Lung microvascular endothelial cell (primary cell): ENCODE data around the gene SAMD5. TPM values are rescaled to one million over a fixed set of nuclear protein-coding genes. Genes with fewer than 3 reads are reported as not detected.

Experiments used
- DNase-seq, 2 donors: peaks; one replicate each; pipeline versions ENCODE4 v3.0.0 to v3.0.0-alpha.2; 2010; ENCODE audit warnings: low read depth in 2 of 2
- total RNA-seq: library from RNA; depleted of rRNA; stranded (reverse); fragments of >200 nt; gene quantifications from 2 replicates; pipeline ENCODE4 v1.2.1, GENCODE V29; 2014

Gene SAMD5
- total RNA-seq, 1 donor from 2014 or later, result 0.40 TPM

DNA sequence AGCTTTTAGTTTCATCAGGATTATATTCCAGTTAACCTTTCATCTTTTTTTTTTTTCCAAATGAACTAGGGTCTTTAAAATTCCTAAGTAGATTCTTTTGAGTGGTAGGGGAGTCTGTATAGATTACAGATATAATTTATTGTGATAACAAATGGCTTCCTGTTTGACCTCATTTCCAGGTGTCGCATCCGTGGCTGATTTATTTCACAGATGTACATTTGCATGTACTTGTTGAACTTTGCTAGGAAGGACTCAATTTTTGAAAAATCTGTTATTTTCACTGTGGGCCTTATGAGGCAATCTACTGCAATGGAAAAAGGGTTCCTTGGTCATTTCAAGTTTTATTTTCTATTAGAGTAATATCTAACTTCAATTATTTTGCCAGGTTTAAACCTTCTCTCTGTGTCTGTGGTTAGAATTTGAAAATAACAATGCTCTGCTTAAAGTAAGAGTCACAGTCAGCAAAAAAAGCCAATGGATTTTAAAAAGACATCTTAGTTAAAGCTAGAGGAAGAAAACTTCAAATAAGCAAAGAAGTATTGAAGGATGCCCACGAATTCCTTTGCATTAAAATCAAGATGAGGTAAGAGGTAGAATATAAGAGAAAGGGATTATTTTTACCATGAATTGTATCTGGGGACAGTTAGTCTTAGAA is 57.9 kb downstream of the SAMD5 start:
- peak in 1 of 2 donors; percentile 10 for DNase-seq

DNA sequence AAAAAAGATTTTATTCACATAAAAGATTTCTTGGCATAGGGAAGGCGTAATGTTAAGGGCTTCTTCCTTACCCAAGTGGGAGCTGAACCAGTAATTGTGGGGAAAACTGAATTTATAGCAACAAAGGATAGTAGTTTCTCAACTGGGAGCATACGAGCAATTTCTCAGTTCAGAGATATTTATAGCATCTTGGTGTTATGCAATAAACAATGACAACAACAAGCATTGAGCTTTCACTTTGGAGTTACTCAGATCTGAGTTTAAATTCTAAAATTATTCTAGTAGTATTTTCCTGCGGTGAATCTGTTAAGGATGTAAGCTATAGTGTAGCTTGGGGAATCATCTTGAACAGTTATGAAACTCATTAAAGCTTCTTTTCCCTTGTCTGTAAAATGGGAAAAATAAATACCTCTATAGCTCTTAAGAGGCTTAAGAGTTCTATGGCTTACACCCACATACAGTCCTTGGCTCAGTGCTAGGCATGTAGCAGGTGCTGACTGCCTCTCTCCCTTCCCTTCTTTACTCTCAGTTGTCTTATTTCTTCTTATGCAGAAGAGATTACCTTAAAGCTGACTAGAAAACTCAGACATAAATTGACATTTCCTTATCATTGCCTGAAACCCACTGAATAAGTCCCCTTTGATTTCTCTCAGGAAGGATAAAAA is 58.8 kb downstream of the SAMD5 start:
- DNase-seq, result no peak

DNA sequence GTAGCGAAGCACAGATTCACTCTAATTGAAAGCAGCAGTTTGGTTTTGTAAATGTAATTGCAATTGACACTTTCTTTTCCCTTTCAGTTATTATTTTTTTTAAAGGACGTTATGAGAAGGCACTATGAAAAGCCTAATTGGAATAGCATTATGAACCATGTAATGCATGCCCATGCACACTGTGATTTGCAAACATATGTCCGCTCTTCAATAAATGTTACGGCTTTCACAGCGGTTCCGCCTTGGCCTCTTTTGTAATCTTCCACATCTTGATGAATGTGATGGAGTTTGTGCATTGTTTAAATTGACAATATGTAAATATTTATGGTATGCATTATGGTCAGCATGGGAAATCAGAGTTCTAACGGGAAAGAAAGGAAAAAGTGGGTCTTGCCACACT is 61.3 kb downstream of the SAMD5 start:
- no peak for DNase-seq

- no peak for DNase-seq
Observed at GRCh38 chr6:147570681-147571080, 62.2 kb downstream of the SAMD5 start.

DNA sequence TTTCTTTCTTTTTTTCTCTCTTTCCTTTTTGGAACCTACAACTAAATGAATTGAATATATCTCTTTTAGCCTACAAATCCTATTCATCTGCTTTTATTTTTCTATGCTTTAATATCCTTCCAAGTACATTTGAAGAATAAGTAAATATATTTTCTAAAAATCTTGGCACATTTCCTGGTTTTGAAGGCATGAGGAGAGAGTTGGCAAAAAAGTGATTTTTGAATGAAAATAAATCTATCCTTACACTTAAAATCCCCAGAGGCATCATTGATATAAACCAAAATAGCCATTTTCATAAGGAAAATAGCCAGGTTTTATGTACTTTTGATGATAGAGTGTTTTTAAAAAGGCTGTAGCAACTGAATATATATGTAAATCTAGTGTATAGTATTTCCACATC is 69.0 kb downstream of the SAMD5 start:
- no peak for DNase-seq

DNA sequence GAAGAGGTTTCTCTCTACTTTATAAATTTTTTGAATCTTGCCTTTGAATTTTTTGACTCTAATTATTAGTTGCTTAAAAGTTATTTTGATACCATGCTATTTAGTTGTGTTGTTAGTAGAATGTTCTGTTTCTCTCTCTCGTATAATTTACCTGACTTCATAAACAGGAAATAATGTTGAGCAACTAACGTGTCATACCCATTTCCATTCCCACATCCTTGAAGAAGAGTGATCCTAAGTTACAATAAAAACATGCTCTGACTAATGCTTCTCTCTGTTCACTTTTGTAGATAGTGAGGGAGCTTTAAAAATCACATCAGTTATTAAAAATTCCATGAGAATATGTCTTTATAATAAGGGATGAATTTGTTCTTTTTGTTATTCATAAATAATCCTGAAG is 69.7 kb downstream of the SAMD5 start:
- peak in 1 of 2 donors; percentile 2 for DNase-seq

GRCh38 chr6:147578883-147579282 is 70.4 kb downstream of the SAMD5 start:
- DNase-seq, result no peak

GRCh38 chr6:147579667-147580066 is 71.2 kb downstream of the SAMD5 start:
- no peak for DNase-seq

DNA sequence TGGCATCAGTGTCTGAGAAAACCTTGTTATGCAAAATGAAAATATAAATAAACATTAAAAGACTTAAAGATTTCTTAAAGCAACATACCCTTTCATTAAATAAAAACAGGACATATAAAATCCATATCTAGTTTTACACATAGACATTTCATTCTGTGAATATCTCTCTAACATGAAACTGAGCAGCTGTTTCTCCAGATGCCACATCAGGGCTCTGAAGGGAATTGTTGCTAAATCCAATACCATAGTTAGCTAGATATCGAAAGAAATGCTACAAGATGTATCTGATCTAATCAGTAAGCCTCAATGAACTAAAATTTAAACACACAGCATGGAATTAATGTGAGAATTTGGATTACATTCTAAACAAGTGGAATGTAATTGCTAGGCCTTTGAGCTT is 74.5 kb downstream of the SAMD5 start:
- no peak for DNase-seq

GRCh38 chr6:147585256-147585655 is 76.8 kb downstream of the SAMD5 start:
- no peak for DNase-seq

DNA sequence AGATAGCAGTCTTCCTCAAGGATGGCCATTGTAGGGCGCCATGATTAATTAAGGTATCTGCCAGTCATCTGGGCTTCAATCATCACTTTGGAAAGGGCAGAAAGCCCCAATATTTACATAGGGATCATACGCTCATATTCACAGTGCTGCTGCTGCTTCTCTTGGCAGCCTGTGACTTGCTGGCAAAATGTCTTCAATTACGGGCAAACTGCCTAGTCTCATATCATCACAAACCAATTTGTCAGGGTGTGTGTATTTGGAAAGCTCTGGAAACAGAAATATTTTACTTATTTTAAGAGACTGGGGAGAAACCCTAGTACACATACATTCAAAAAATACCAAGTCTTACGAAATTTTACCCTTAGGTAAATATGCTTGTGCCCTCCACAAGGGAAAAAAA is 77.6 kb downstream of the SAMD5 start:
- no peak for DNase-seq

- no peak for DNase-seq
Observed at GRCh38 chr6:147587907-147588306, 79.4 kb downstream of the SAMD5 start.

DNA sequence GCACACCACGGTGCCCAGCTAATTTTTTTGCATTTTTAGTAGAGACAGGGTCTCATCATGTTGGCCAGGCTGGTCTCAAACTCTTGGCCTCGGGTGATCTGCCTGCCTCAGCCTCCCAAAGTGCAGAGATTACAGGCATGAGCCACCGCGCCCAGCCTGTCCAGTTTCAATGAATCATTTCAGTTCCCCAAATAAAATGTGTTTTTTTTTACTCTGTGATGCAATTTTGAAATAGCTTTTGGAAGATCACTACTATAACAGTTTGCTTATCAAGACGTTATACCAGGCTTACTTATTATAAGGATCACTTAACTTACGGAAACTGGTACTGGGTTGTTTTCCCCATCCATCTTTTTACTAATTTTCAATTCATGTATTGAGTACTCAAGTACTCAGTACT is 80.0 kb downstream of the SAMD5 start:
- DNase-seq, result no peak

GRCh38 chr6:147589739-147590250 is 81.3 kb downstream of the SAMD5 start:
- DNase-seq, result no peak

GRCh38 chr6:147595961-147596360 is 87.5 kb downstream of the SAMD5 start:
- DNase-seq, result no peak

GRCh38 chr6:147603392-147604081 is 95.0 kb downstream of the SAMD5 start:
- no peak for DNase-seq

- DNase-seq, result no peak
Observed at GRCh38 chr6:147604373-147604772, 95.9 kb downstream of the SAMD5 start.

- DNase-seq, result no peak
Observed at GRCh38 chr6:147611992-147612391, 103.5 kb downstream of the SAMD5 start.

GRCh38 chr6:147614501-147614900 is 106.0 kb downstream of the SAMD5 start:
- no peak for DNase-seq

GRCh38 chr6:147615659-147616456 is 107.4 kb downstream of the SAMD5 start:
- DNase-seq, result no peak

DNA sequence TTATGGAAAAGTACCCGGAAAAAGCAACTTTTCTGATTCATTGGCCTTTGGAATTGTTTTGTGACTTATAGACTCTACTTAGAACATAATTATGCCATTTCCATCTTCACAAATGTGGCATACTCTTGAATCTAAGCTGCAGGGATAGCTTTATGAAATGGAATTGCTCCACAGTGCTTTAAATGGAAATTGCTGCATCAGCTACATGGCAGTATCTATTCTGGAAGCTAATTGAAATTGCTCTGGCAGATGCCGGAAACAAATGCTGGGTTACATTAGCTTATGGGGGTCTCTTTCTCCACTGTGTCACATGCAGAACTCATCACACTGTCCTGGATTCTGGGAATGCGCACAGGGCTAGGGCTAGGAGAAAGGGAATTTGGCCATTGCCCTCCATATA is 108.9 kb downstream of the SAMD5 start:
- no peak for DNase-seq

GRCh38 chr6:147618457-147618856 is 110.0 kb downstream of the SAMD5 start:
- DNase-seq, result no peak
